ENCODE results near the gene PACS1. TPM values are rescaled to one million over a fixed set of nuclear protein-coding genes. Genes with fewer than 3 reads are reported as not detected.
"Not testable (repeated sequence)": the region's sequence is repeated elsewhere in the genome, so short reads cannot be mapped to it uniquely, and the experiment has no call there.

Gene PACS1
- total RNA-seq, 1 experiment from 2014 or later, result 33.5 TPM

- intact Hi-C loops (cut with micrococcal nuclease), result no loop called here
- Mint-ChIP-seq H3K36me3 (ENCODE audit: insufficient read depth, unreplicated experiment) (peaks cover 21% of the 10 kb centered on the region), H3K9me3 (ENCODE audit: unreplicated experiment) (no peaks in the 10 kb centered on the region), H3K4me1 (ENCODE audit: insufficient read depth, unreplicated experiment) (no peaks in the 10 kb centered on the region), H3K27ac (ENCODE audit: low read depth, unreplicated experiment) (no peak overlapping the region), H3K27me3 (ENCODE audit: insufficient read depth, unreplicated experiment) (no peaks in the 10 kb centered on the region), H3K4me3 (ENCODE audit: unreplicated experiment) (no peak overlapping the region)
- ChIA-PET POLR2A (no interaction called here), CTCF (no interaction called here)
- no peak for DNase-seq (ENCODE audit: unreplicated experiment)
- no TSS peak for BruUV-seq (replicated peaks)
- TF ChIP-seq, protein P1, sequence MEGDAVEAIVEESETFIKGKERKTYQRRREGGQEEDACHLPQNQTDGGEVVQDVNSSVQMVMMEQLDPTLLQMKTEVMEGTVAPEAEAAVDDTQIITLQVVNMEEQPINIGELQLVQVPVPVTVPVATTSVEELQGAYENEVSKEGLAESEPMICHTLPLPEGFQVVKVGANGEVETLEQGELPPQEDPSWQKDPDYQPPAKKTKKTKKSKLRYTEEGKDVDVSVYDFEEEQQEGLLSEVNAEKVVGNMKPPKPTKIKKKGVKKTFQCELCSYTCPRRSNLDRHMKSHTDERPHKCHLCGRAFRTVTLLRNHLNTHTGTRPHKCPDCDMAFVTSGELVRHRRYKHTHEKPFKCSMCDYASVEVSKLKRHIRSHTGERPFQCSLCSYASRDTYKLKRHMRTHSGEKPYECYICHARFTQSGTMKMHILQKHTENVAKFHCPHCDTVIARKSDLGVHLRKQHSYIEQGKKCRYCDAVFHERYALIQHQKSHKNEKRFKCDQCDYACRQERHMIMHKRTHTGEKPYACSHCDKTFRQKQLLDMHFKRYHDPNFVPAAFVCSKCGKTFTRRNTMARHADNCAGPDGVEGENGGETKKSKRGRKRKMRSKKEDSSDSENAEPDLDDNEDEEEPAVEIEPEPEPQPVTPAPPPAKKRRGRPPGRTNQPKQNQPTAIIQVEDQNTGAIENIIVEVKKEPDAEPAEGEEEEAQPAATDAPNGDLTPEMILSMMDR (IDR thresholded peaks at IDR 0.05; ENCODE audit: unreplicated experiment), result no peak
Measured at GRCh38 chr11:66248903-66249302, 178.8 kb downstream of the PACS1 start.

DNA sequence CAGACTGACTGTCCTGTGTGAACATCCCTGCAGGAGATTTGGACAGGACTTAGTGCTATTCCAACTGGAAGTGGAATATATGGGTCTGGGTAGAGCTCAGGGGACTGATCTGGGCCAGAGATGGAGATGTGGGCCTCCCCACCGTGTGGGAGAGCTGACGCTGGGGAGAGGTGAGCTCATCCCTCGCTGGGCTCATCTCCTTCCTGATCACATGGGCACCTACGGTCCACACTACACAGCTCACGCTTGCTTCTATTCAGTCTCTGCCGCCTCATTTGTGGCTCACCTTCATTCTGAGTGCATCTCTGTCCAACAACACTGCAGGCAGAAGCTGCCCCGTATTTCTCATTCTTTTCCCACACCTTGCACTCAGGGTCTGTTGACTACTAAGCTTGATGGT is 181.7 kb downstream of the PACS1 start:
- BruUV-seq (replicated peaks), result no TSS peak
- POLR2A ChIA-PET, result no interaction called here
- no peak for DNase-seq (ENCODE audit: unreplicated experiment)
- Mint-ChIP-seq H3K4me3 (ENCODE audit: unreplicated experiment) (no peak overlapping the region), H3K9me3 (ENCODE audit: unreplicated experiment) (no peaks in the 10 kb centered on the region), H3K27me3 (ENCODE audit: insufficient read depth, unreplicated experiment) (no peaks in the 10 kb centered on the region), H3K27ac (ENCODE audit: low read depth, unreplicated experiment) (no peak overlapping the region), H3K4me1 (ENCODE audit: insufficient read depth, unreplicated experiment) (peaks cover 3% of the 10 kb centered on the region), H3K36me3 (ENCODE audit: insufficient read depth, unreplicated experiment) (peaks cover 4% of the 10 kb centered on the region)
- intact Hi-C loops (cut with micrococcal nuclease), result no loop called here
- CTCF ChIA-PET, result no interaction called here
- TF ChIP-seq, protein P1 (IDR thresholded peaks at IDR 0.05; ENCODE audit: unreplicated experiment), result no peak

DNA sequence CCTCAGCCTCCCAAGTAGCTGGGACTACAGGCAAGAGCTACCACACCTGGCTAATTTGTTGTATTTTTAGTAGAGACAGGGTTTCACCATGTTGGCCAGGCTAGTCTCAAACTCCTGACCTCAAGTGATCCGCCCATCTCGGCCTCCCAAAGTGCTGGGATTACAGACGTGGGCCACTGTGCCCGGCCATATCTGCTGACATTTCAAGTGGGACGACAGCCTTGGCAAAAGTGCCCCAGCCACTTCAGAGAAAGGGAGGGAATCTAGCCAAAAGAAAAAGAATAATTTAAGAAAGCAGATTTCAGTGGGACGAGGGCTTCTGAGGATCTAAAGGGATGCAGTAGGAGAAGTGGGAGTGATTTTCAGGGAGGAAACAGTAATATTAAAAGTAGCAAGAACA is 183.0 kb downstream of the PACS1 start:
- CTCF ChIA-PET; BruUV-seq (replicated peaks); H3K4me3 Mint-ChIP-seq (ENCODE audit: unreplicated experiment); H3K4me1 Mint-ChIP-seq (ENCODE audit: insufficient read depth, unreplicated experiment); intact Hi-C loops (cut with micrococcal nuclease); DNase-seq (ENCODE audit: unreplicated experiment); H3K9me3 Mint-ChIP-seq (ENCODE audit: unreplicated experiment); H3K27me3 Mint-ChIP-seq (ENCODE audit: insufficient read depth, unreplicated experiment); H3K36me3 Mint-ChIP-seq (ENCODE audit: insufficient read depth, unreplicated experiment); H3K27ac Mint-ChIP-seq (ENCODE audit: low read depth, unreplicated experiment): not testable (repeated sequence)
- POLR2A ChIA-PET, result interaction anchor here (0.7 kb wide), 1 partner anchor 8 kb away, joined by 4 read pairs; no protein-coding TSS in a partner anchor

- Mint-ChIP-seq H3K4me1 (ENCODE audit: insufficient read depth, unreplicated experiment) (peaks cover 12% of the 10 kb centered on the region), H3K36me3 (ENCODE audit: insufficient read depth, unreplicated experiment) (peaks cover 35% of the 10 kb centered on the region), H3K27me3 (ENCODE audit: insufficient read depth, unreplicated experiment) (no peaks in the 10 kb centered on the region), H3K27ac (ENCODE audit: low read depth, unreplicated experiment) (peak overlapping the region; percentile 81), H3K4me3 (ENCODE audit: unreplicated experiment) (peak overlapping the region; percentile 79), H3K9me3 (ENCODE audit: unreplicated experiment) (no peaks in the 10 kb centered on the region)
- ChIA-PET POLR2A (interaction anchor here (0.7 to 1.5 kb wide), 7 partner anchors 23 to 643 kb away, joined by 3 to 5 read pairs (median 3); partner anchors contain the start of gene PCNX3), CTCF (interaction anchor here (0.8 to 1.3 kb wide), 13 partner anchors 11 to 303 kb away, joined by 3 to 7 read pairs (median 4); no protein-coding TSS in a partner anchor)
- intact Hi-C loops (cut with micrococcal nuclease), result loop anchor here (1.0 kb wide), 2 partner anchors 36 to 190 kb away; no protein-coding TSS in a partner anchor
- BruUV-seq (replicated peaks), result no TSS peak
- no peak for DNase-seq (ENCODE audit: unreplicated experiment)
- TF ChIP-seq, protein P1 (IDR thresholded peaks at IDR 0.05; ENCODE audit: unreplicated experiment), result no peak
Measured at GRCh38 chr11:66258473-66258893, 188.4 kb downstream of the PACS1 start.

Data from MCF 10A (cell line).